Measurements from ENCODE around the gene CHST3.

- TF ChIP-seq CTCF (IDR thresholded peaks at IDR 0.05; ENCODE audit: low read depth, low read length) (no peak), EZH2phosphoT487 (IDR thresholded peaks at IDR 0.05; ENCODE audit: low read depth) (no peak)
Observed at GRCh38 chr10:71924771-71925170, 39.4 kb upstream of the CHST3 start.

All from OCI-LY3 (cell line).